CD4-positive, alpha-beta T cell treated with Interleukin-6 at 100 ng/mL for 8 hours (primary cell): ENCODE measurements around the gene SPAAR.
"Not testable (repeated sequence)": the region's sequence is repeated elsewhere in the genome, so short reads cannot be mapped to it uniquely, and the experiment has no call there.

Experiments
- DNase-seq: peaks from one replicate; pipeline ENCODE4 v3.0.0-alpha.2; 2020; ENCODE audit warnings: mixed read lengths, low spot score

SPAAR gene

GRCh38 chr9:35904338-35904737 is 5.0 kb upstream of the SPAAR start:
- DNase-seq, result no peak

GRCh38 chr9:35905051-35905781 is 4.1 kb upstream of the SPAAR start:
- no peak for DNase-seq

GRCh38 chr9:35905912-35906679 is 3.2 kb upstream of the SPAAR start, which contains the start of gene HRCT1:
Gene HRCT1 (plus strand): TSS chr9:35906202. CDS start chr9:35906288, 86 bp downstream.
- DNase-seq, result no peak

- DNase-seq, result no peak
Observed at GRCh38 chr9:35906923-35907699, 2.2 kb upstream of the SPAAR start.

- DNase-seq, result peak; percentile 15
Observed at GRCh38 chr9:35907711-35908503, 1.4 kb upstream of the SPAAR start.

GRCh38 chr9:35908504-35909125 is 675 bp upstream of the SPAAR start:
- no peak for DNase-seq

- no peak for DNase-seq
Observed at GRCh38 chr9:35909687-35910612, 660 bp downstream of the SPAAR start.

- DNase-seq, result peak; percentile 56
Observed at GRCh38 chr9:35910613-35911359, 1.5 kb downstream of the SPAAR start.

- no peak for DNase-seq
Observed at GRCh38 chr9:35911690-35912089, 2.4 kb downstream of the SPAAR start.

GRCh38 chr9:35912791-35913400 is 3.6 kb downstream of the SPAAR start:
- DNase-seq, result no peak

GRCh38 chr9:35913429-35913828 is 4.1 kb downstream of the SPAAR start:
- not testable (repeated sequence) for DNase-seq

GRCh38 chr9:35914301-35914807 is 5.1 kb downstream of the SPAAR start:
- no peak for DNase-seq

GRCh38 chr9:35915681-35916294 is 6.5 kb downstream of the SPAAR start:
- no peak for DNase-seq

- DNase-seq, result no peak
Observed at GRCh38 chr9:35917261-35917660, 8.0 kb downstream of the SPAAR start.

GRCh38 chr9:35918780-35919179 is 9.5 kb downstream of the SPAAR start:
- no peak for DNase-seq

GRCh38 chr9:35919212-35920008 is 10.1 kb downstream of the SPAAR start:
- no peak for DNase-seq

GRCh38 chr9:35920051-35920620 is 10.8 kb downstream of the SPAAR start:
- no peak for DNase-seq
